HG02938 (cell line): ENCODE measurements around the gene PCGF3.
"Not testable (repeated sequence)": the region's sequence is repeated elsewhere in the genome, so short reads cannot be mapped to it uniquely, and the experiment has no call there.

ENCODE experiments used
- ATAC-seq: cut with Tn5 transposase; IDR thresholded peaks from one replicate; pipeline ENCODE4 v1.9.1; 2021; ENCODE audit warnings: mild to moderate bottlenecking, moderate library complexity; ENCODE audit not compliant: unreplicated experiment

Gene PCGF3

DNA sequence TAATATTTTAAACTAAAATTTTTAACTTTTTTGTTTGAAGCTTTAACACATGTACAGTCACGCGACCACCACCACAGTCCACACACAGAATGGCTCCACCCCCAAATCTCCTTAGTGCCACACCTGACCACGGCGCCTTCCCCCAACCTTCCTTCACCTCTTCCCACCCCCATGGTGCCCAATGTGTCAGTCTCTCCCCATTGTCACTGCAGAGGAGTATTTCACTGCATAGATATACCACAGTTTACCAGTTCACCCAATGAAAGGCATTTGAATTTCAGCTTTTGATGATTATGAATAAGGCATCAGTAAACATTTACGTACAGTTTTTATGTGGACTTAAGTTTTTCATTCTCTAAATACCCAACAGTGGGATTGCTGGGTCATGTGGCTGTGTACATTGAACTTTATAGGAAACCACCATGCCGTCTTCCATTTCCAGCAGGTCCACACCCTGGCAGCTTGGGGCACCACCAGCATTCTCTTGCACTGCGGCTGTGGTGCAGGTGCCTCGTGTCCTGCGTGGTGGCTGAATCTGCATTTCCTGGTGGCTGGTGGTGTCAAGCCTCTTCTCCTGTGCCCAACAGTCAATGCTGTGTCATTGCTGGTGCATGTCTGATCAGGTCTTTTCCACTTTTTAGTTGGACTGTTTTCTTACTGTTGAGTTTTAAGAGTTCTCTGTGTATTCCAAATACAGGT is 71.3 kb downstream of the PCGF3 start:
- no peak for ATAC-seq

DNA sequence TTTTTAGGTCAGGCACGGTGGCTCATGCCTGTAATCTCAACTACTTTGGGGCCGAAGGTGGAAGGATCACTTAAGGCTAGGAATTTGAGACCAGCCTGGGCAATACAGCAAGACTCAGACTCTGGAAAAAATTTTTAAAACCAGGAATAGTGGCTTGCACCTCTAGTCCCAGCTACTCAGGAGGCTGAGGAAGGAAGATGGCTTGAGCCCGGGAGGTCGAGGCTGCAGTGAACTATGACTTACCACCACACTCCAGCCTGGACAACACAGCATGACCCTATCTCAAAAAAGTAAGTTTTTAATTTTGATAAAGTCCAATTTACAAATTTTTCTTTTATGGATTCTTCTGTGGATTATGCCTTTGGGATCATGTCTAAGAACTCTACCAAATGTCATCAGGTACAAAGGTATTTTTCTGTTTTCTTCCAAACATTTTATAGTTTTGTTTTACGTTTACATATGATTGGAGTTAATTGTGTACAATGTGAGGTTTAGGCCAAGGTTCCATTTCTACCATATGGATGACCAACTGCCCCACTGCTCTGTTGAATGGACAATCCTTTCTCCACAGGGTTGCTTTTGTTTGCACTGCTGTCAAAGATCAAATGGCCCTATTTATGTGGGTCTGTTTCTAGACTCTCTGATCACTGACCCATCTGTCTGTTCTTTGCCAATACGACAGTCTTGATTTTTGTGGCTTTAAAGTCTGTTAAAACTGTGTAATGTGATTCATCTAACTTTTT is 72.1 kb downstream of the PCGF3 start:
- ATAC-seq, result no peak

DNA sequence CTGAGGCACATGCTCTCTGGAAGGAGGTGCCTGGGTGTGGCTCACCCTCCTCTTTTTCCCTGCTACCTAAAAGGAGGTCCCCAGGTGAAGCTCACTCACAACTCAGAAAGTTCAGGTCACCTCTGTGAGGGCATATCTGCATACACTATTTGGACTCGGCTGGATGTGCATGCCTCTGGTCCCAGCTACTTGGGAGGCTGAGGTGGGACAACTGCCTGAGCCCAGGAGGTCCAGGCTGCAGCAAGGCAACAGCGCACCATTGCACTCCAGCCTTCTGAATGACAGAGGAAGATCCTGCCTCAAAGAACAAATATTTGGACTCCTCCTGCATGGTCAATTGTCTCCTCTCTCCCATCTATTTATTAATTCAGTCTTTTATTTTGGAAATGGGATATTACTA is 73.9 kb downstream of the PCGF3 start:
- no peak for ATAC-seq

DNA sequence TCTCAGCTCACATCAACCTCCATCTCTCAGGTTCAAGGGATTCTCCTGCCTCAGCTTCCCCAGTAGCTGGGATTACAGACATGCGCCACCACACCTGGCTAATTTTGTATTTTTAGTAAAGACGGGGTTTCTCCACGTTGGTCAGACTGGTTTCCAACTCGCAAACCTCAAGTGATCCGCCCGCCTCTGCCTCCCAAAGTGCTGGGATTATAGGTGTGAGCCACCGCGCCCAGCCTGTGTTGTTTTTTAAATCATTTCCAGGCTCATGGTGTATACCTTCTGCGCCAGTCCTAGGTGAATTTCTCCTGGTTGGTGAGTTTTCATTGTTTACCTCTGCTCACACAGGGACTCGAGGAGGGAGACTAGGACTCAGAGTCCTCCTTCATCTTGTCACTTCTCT is 74.6 kb downstream of the PCGF3 start:
- ATAC-seq, result not testable (repeated sequence)

DNA sequence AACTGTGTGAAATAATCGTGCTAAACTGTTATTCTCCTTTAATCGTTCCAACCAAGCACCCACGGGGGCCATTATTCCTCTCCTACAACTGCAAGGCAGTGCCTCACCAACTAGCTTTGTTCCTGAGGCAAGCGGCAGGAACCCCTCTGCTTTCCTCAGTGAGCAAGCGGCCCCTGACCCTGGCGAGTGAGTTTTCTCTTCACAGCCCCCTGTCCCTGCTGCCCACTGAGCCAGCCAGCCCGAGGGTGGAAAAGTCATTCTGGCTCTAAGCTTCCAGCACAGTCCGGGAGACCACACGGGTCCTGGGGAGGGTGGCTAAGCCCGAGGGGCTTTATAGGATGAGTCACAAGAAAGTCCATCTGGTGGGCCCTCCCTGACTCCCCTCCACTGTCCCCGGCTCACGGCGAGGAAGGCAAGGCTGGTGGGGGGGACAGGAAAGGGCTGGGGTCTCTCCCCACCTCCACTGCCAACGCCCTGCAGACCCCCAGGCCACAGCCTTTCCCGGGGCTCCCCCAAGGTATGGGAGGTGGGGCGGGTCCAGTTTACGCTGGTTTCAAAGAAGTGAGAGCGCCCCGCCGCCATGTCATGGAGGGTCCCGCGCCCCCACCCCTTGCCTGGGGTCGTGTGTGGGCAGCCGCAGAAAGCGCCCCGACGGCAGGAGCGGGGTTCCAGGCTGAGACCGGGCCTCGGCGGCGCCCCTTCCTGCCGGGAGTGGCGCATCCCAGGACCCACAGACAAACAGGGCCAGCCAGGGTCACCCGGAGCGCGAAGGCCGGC is 75.3 kb downstream of the PCGF3 start:
- ATAC-seq, result peak; percentile 6

DNA sequence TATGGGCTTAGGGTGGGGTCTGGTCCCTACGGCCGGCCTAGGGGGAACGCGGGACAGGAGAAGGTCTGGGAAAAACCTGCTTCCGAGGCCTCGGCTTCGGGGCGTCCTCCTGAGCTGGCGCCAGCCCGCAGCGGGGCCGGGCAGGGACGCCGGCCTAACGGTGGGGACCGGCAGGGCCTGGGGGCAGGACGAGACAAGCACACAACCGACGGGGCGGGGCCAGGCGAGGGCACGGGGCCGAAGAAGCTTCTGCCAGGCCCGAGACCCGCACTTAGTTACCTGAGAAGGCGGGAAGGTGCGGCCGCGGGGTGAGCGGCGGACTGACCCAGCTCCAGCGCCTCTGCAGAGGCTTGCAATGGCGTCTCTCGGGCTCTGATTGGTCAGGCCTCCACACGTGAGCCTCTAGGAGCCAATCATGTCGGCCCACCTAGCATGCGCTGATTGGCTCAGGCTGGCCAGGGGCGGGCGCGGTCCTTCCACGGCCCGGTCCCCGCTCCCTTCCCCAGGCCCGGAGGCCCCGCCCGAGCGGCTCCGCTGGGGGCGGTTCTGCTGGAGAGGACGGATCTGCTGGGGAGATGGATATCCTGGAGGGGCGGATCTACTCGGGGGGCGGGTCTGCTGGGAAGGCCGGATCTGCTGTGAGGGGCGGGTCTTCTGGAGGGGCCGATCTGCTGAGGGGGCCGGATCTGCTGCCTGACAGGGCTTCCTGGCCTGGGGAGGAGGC is 76.0 kb downstream of the PCGF3 start:
- peak; percentile 94 for ATAC-seq

DNA sequence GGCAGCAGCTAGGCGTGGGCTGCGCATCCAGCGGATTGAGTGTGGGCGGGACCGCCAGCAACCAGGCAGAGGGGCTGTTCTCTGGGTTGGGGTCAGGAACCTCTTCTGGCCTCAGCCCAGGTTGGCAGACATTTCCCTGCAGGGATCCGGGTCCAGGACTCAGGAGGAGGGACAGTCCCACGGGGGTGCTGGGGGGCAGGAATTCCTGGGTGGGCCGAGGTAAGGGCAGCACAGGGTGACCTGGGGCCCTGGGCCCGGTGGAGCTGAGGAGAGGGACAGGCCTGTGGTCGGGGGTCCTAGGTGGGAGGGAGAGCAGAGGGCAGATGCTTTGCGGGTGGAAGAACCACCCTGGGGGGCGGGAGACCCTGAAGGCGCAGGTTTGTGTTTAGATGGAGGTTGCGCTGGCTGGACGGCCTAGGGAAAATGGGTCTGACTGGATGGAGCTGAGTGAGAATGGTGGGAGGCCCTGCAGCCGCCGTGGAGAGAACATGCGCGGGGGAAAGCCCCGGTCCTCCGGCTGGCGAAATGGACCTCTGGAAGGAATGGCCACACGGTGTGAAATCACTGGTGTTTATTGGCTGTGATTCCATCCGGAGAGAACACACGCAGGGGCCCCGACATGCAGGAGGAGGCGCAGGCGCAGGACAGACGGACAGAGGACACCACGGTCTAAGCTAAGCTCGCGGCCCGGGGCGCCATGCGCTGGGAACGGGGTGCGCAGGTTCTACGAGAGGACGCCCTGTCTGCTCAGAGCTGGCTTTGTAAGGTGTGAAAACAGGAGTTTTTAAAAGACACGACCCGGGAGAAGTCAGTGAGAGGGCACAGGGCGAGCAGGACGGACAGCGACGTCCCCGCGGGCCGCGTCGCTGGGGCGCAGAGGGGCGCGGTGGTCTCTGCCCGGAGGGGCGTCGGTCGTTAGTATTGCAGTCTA is 79.0 kb downstream of the PCGF3 start:
- ATAC-seq, result no peak

DNA sequence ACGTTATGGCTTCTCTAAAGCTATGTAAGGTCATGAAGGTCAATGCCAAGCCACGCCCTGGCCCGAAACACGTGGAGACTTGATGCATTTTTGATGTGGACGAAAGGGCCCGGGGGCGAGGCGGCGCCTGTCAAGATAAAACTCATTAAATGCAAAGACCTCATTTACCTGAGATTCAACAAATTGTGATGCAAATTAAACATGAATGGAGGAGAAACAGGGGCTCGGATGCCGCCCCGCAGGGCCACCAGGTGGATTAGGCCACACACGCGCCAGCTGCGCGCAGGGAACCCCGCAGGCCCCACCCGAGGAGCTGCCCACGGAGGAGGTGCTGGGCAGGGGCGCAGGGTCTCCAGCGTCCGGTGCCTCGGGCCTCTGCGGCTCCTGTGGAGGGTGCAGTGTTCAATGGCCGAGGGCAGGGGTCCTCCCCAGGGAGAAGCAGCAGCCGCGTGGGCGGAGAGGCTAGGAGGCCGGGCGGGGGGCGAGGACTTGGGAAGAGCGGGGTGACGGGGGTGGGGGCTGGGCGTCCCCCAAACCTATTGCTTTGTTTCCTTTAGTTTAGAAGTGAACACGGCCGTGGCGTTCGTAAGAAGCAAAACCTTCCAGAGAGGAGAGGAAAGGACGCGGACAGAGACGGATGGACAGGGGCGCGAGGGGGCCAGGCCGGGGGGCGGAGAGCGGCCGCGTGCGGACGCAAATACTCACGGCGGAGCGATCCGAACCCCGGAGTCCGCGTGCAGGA is 79.9 kb downstream of the PCGF3 start:
- ATAC-seq, result no peak

DNA sequence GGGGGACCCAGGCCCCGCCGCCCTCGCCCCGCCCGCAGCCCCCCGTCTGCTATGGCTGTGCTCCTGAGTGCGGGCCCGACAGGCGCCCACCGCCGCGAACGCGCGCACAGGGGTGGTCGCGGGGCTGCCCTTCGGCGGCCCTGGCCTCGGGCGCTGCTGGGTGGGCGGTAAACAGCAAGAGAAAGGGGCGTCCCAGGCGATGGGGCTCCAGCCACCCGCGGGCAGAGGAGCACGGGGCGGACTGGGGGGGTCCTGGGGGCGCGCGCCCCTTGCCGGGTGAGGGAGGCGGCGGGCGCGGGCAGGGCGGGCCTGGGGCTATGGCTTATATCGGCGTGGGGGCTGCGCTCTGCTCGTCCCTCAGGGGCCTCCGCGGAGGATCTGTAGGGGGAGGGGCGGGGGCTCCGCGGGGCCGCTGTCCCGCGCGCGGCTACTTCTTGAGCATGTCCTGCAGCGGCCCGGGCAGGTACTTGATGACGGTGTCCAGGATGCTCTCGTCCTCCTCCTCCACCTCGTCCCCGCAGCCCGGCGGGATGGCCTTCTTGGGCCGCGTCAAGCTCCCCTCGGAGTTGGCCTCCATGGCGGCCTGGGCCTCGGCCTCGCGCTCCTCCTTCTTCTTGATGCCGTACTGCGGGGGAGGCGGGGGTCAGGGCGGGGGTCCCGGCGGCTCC is 80.6 kb downstream of the PCGF3 start:
- no peak for ATAC-seq

DNA sequence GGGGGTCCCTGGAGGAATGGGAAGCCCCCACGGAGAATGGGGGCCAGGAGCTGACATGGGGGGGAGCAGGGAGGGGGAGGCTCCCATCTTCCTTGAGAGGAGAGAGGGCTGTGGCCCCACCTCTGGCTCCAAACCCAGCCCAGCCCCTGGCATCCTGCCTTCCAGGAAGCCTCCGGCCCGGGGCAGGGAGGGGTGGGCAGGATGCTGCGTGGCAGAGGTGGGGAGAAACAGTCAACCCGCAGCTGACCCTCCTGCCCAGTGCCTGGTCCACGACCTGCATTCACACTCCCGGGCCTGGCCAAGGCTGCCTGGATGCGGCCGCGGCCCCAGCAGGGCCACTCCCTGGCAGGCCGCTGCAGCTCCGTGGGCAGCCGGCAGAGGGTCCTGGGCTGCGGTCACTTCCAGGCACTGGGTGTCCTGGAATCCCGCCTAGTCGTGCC is 81.2 kb downstream of the PCGF3 start:
- ATAC-seq, result no peak

DNA sequence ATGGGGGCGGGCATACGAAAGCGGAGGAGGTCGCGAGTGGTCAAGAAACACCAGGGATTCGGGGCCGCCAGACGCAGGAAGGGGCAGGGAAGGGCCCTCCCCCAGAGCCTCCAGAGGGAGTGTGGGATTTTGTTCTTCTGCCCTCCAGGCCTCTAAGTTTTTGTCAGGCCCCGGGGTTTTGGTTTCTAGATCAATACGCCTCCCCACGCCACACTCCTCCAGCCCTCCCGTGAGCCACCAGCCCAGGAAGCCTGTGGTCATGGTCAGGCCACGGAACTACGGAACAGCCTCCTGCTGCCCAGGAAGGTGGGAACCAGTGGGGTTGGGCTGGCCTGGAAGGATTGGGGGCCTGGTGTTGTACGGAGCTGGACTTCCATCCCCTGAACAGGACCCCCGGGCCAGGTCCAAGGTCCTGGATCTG is 81.9 kb downstream of the PCGF3 start:
- no peak for ATAC-seq

DNA sequence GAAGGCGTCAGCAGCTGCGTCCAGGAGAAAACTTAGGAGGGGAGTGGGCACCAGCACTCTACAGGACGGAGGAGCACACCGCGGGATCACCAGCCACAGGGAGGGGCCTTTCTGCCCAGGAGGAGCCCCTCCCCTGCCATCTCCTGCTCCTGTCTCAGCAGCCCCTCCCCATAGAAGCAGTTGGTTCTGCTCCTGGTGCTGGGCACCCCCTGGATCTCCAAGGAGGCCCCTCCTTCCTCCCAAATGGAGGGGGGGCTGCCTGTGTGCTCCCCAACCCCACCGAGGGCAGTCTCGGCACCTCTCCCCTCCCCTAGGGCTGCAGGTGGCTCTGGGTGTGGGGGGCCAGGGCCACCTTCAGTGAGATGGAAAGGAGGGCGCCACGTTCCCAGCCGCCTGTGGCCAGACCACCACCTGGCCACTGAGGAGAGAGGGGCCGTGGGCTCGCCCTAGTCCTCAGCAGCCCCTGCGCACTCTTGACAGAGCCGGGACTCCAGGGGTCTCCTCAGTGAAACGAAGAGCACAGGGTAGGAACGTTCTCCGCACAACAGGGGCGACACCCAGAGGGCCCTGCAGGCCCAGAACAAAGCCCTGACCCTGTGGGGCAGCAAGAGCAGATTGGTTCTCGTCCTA is 82.5 kb downstream of the PCGF3 start:
- no peak for ATAC-seq

DNA sequence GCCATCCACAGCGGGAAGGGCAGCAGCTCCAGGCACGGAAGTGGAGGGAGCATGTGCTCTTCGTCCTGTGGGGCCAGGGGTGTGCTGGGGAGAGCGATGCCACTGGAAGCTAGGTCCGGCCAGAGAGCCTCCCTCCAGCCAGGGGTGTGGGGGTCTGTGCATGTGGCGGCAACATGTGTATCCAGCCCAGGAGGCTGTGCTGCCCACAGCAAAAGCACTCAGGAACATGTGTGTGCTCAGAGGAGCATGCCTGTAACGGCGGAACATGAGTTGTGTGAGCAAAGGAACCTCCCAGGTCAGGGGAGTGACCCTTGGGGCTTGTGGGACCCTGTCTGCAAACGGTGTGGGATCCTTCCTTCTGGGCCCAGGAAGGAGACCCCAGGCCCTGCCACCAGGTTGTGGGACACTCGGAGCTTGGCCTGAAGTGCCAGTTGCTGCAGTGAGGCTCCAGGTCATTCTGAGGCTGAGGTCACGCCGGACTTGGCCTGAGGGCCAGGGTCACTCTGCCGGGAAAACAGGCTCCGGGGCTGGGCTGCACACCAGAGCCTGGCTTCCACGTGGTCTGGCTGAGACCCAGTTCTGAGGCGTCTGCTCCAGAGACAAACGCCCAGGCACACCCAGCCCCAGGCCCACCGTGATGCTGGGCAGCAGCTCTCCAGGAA is 83.1 kb downstream of the PCGF3 start:
- no peak for ATAC-seq

DNA sequence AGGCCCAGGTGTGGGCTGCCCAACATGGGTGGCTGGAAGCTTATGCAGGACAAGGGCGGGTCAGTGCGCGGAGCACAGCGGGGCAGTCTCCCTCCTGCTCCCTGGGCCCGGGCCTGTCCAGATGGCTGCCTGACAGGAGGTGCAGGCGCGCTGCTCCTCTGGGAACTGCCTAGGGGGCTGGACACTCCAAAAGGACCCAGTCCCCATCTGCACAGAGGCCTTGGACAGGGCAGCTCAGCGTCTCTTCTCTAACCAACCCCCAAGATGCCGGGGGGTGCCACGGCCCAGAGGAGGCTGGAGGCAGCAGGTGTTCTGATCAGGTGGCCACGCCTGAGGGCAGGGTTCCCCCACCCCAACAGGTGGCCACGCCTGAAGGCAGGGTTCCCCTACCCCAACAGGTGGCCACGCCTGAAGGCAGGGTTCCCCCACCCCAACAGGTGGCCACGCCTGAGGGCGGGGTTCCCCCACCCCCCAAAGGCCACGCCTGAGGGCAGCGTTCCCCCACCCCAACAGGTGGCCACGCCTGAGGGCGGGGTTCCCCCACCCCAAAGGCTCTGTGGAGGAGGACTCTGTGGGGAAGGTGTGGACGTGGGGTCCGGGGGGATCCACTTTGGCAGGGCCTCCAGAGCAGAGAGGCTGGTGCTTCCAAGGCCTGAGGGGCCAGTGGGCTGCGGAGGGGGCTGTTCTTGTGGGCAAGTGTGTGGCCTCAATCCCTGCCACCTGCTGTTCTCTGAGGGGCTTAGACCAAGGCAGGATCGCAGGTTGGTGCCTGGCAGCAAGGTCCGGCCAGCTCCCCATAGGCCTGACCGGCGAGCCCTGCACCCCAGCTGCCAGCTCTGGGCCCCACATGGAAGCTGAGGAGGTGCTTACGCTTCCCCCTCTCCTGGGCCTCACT is 84.2 kb downstream of the PCGF3 start:
- ATAC-seq, result no peak

DNA sequence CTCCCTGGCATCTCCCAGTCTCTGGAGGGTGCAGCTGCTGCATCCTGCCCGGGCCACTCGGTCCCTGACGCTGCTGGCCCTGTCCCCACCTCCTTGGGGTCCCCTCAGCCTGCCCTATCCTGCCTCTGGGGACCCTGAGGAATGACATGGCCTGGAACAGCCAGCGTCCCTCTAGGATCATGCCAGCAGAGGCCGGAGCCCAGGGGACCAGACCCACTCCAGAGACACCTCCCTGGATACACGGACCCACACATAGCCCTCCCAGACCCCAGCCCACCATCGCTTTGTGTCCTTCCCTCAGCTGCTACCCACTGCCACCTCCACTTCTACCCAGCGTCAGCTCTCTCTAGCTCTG is 84.8 kb downstream of the PCGF3 start:
- no peak for ATAC-seq

DNA sequence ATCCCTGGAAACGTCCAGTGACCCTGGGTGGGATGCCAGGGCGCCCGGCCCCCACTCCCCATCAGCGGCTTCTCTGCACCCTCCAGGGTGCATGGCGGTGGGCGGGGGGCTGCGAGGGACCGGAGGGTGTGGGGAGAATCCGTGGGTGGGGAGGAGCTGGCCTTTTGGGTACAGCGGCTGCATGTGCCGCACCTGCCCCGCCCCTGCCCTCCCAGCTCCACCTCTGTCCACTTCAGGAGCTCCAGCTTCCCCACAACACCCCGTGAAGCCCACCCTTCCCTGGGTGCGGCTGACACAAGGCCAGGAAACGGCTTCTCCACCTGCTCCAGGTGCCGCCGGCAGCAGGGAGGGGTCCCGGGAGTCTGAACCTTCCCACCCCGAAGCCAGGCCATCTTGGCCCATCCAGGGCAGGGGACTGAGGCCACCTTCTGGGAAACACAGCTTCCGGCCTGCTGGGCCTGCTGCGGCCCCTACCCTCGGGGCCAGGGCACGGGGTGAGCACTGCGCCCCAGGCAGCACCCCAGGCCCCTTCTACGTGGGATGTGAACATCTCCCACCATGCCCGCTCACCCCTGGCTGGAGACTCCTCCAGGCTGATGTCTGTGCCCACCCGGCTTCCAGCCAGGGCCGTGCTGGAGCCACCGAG is 85.7 kb downstream of the PCGF3 start:
- no peak for ATAC-seq
